IPS DF 4.7 (cell line): ENCODE measurements around the gene FXYD7.

Source experiments
- DNase-seq: peaks from one replicate; pipeline ENCODE4 v3.0.0-alpha.2; 2013; ENCODE audit warnings: low spot score; ENCODE audit errors: extremely low read depth

FXYD7 gene

DNA sequence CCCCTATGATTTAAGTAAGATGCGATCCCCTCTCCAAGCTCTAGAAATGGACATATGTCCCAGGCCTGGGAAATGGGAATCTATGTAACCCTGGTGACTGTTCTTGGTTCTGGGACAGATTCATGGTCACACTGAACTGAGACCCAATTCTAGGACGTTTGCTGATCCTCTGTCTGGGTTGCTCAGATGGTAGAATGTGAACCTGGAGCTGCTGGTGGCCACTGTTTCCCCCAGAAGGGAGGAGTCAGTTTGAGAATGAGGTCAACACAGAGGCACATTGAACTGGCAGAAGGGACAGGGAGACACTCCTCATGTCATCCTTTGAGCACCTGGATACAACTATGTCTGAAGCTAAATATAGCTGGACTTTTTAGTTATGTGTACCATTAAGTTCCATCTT lies 56.4 kb downstream of the FXYD7 start:
- no peak for DNase-seq

- DNase-seq = peak; percentile 94
These were observed 60.0 kb downstream of the FXYD7 start for GRCh38 chr19:35202722-35203688.
